ENCODE measurements around the gene MEGF6. TPM values are rescaled to one million over a fixed set of nuclear protein-coding genes. Genes with fewer than 3 reads are reported as not detected.
A peak's percentile ranks its signal among the peaks of the same experiment; 100 is the strongest.

Gene MEGF6
- total RNA-seq, 3 donors from 2014 or later = 19.3 to 32.1 (median 24.2) TPM

DNA sequence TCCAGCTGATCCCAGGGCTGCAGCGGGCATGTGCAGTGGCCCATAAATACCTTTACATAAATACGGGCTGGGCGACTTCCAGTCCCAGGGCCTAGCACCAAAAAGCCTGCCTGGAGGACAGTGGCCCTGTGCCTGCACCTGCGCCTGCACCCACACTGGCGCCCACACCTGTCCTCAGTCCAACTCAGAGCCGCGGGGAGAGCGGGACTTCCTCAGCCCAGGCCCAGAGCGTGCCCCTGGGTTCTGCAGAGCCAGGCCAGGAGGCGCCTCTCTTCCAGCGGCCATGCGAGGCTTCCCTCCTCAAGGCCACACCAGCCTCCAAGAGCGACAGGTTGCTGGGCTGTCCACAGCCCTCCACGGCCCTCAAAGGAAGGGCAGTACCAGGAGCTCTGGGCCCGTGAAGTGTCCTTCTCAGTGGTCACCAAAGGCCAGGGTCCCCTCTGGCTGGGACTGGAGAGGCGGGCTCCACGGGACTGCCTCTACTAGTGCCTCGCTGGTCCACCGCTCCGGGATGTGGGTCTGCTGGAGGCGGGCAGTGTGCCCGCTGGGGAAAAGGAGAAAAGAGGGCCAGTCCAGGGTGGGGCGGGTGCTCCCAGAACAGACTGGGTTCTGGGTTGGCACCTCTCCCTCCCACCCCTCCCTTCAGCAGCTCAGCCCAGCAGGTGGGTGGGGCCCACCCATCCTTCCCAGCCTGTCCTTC lies 121.1 kb downstream of the MEGF6 start:
- peaks cover 0 to 6% of the 10 kb centered on the region in 2 donors for H3K4me1 ChIP-seq
- intact Hi-C loops (cut with DNase I; ENCODE audit: low total_unique reads) = no loop called here
- DNase-seq (ENCODE audit: low spot score in 2 of 2) = no peak

DNA sequence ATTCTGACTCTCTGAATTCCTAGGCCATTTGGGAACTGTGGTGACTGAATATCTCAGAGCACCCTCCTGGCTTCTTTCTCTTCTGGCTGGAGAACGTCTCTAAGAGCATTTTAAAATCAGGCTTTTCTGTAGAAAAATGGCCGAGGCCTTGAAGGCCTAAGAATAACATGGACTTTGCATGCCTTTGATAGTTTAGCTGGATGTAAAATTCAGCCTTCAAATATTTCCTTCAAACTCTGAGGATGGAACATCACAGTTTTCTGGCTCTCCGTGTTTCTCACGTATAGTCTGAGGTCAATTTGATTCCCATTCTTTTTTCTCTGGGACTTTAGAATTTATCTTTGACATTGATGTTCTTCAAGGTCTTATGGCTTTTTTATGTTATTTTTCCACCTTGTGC lies 122.9 kb downstream of the MEGF6 start:
- Histone ChIP-seq H3K27me3 (no peaks in the 10 kb centered on the region), H3K4me1 (peaks cover 0 to 6% of the 10 kb centered on the region in 2 donors), H3K27ac (no peak overlapping the region), H3K9me3 (no peaks in the 10 kb centered on the region), H3K36me3 (no peaks in the 10 kb centered on the region), H3K4me3 (no peak overlapping the region)
- intact Hi-C loops (cut with DNase I; ENCODE audit: low total_unique reads) = no loop called here
- DNase-seq (ENCODE audit: low spot score in 2 of 2) = no peak
- TF ChIP-seq POLR2AphosphoS5 (IDR thresholded peaks at IDR 0.05) = no peak

More for the DNA sequence above, 121.1 kb downstream of the MEGF6 start:
- H3K4me3 ChIP-seq = no peak overlapping the region
- TF ChIP-seq CTCF (IDR thresholded peaks at IDR 0.05) (no peak), POLR2A (IDR thresholded peaks at IDR 0.05) (no peak)
- no peaks in the 10 kb centered on the region for H3K27me3 ChIP-seq
- no peak overlapping the region for H3K27ac ChIP-seq
- H3K36me3 ChIP-seq = no peaks in the 10 kb centered on the region
- H3K9me3 ChIP-seq = no peaks in the 10 kb centered on the region

DNA sequence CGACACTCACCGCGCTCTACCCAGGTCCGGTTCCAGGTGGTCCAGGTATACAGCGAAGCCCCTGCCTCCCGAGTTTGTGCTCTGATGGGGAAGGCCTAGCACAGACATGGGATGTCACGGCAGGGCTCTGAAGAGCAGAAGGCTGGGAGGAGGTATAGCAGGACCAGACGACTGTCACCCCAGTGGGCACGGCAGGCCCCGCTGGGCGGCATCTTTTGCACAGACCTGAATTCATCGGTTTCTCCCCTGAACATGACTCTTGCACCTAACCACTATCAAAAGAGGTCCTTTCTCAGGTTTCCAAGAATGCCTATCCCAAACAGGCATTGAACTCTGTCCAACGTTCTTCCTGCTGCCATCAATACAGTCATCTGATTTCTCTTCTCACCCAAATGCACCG lies 126.3 kb downstream of the MEGF6 start:
- Histone ChIP-seq H3K36me3 (no peaks in the 10 kb centered on the region), H3K27ac (no peak overlapping the region), H3K27me3 (no peaks in the 10 kb centered on the region), H3K9me3 (no peaks in the 10 kb centered on the region), H3K4me3 (no peak overlapping the region), H3K4me1 (no peaks in the 10 kb centered on the region)
- intact Hi-C loops (cut with DNase I; ENCODE audit: low total_unique reads) = no loop called here
- DNase-seq (ENCODE audit: low spot score in 2 of 2) = no peak
- no peak for TF ChIP-seq POLR2A (IDR thresholded peaks at IDR 0.05)

- no peak for DNase-seq (ENCODE audit: low spot score in 2 of 2)
- Histone ChIP-seq H3K27me3 (no peaks in the 10 kb centered on the region), H3K9me3 (no peaks in the 10 kb centered on the region), H3K4me1 (no peaks in the 10 kb centered on the region), H3K27ac (no peak overlapping the region), H3K36me3 (no peaks in the 10 kb centered on the region), H3K4me3 (no peak overlapping the region)
- intact Hi-C loops (cut with DNase I; ENCODE audit: low total_unique reads) = no loop called here
- TF ChIP-seq CTCF (IDR thresholded peaks at IDR 0.05) (peak; percentile 69 to 89 (median 72)), POLR2A (IDR thresholded peaks at IDR 0.05) (no peak)
These were observed 127.4 kb downstream of the MEGF6 start for GRCh38 chr1:3483801-3484444.

- Histone ChIP-seq H3K4me1 (no peaks in the 10 kb centered on the region), H3K27ac (no peak overlapping the region), H3K9me3 (no peaks in the 10 kb centered on the region), H3K4me3 (no peak overlapping the region), H3K36me3 (no peaks in the 10 kb centered on the region), H3K27me3 (no peaks in the 10 kb centered on the region)
- intact Hi-C loops (cut with DNase I; ENCODE audit: low total_unique reads) = no loop called here
- DNase-seq (ENCODE audit: low spot score in 2 of 2) = no peak
- no peak for TF ChIP-seq CTCF (IDR thresholded peaks at IDR 0.05)
- no peak for TF ChIP-seq POLR2AphosphoS5 (IDR thresholded peaks at IDR 0.05)
- TF ChIP-seq POLR2A (IDR thresholded peaks at IDR 0.05) = no peak
These were observed 127.9 kb downstream of the MEGF6 start for GRCh38 chr1:3483380-3483779.

DNA sequence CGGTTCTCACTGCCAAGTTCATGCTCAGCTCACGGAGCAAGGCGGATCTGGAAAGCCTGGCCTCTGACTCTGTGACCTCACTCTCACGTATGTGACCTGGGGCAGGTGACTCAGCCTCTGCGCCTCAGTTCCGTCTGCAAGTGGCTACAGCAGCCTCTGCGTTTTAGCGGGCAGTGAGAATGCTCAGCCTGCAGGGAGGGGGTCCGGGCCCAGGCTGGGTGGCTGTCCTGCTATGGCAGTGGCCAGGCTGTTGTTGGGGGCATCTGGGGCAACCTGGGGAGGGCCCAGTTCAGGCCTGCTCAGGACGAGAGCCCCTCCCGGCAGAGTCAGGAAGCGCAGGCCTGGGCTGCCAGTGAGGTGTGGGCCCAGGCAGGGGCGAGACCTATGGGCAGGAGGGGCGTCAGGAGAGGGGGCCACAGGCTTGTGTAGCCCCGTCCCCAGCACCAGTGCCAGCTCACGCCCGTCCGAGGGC lies 128.9 kb downstream of the MEGF6 start:
- Histone ChIP-seq H3K27ac (peak overlapping the region; percentile 57 to 72), H3K27me3 (no peaks in the 10 kb centered on the region), H3K4me3 (no peak overlapping the region), H3K9me3 (no peaks in the 10 kb centered on the region), H3K36me3 (no peaks in the 10 kb centered on the region), H3K4me1 (no peaks in the 10 kb centered on the region)
- intact Hi-C loops (cut with DNase I; ENCODE audit: low total_unique reads) = no loop called here
- TF ChIP-seq CTCF (IDR thresholded peaks at IDR 0.05) = peak in 1 of 3 donors; percentile 23
- no peak for TF ChIP-seq POLR2AphosphoS5 (IDR thresholded peaks at IDR 0.05)
- DNase-seq (ENCODE audit: low spot score in 2 of 2) = peak; percentile 47 to 78
